ENCODE results near the gene PROM1. TPM values are rescaled to one million over a fixed set of nuclear protein-coding genes. Genes with fewer than 3 reads are reported as not detected.

Gene PROM1
- polyA plus RNA-seq, 2 donors, result 0.37 to 0.47 TPM

DNA sequence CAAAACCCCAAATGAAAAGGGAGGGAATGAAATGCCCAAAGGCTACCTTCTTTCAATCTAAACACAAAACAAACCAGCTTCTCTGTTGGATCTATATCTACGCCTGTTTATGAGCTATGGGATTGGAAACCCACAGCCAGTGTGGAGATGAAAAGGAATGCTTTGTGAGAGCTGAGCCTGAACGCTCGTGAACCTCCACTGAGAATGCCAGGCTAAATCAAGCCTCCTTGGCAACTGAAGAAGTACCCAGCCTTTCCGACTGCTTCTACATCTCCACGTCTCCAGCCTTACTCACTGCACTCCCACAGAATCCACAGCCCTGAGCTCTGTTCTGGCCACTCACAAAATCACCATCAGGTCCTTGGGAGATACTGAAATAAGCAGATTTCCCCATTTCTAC is 31.8 kb downstream of the PROM1 start:
- H3K27ac ChIP-seq (ENCODE audit: low read depth in 2 of 2, low read length in 1 of 2), result no peak overlapping the region
- H3K27me3 ChIP-seq (ENCODE audit: control insufficient read depth in 1 of 2, insufficient read depth in 2 of 2, low read length in 2 of 2), result no peaks in the 10 kb centered on the region
- no peaks in the 10 kb centered on the region for H3K9me3 ChIP-seq (ENCODE audit: control insufficient read depth in 2 of 2, insufficient read depth in 1 of 2, low read depth in 1 of 2, low read length in 1 of 2)
- WGBS, 2 donors, result 80 to 92% methylated on average over 5 of the region's 5 CpGs
- H3K4me1 ChIP-seq (ENCODE audit: control insufficient read depth in 2 of 2, insufficient read depth in 2 of 2, low read length in 1 of 2), result no peaks in the 10 kb centered on the region
- H3K36me3 ChIP-seq (ENCODE audit: control insufficient read depth in 2 of 2, insufficient read depth in 2 of 2, low read length in 1 of 2), result no peaks in the 10 kb centered on the region
- H3K4me3 ChIP-seq (ENCODE audit: low read depth in 1 of 2, low read length in 2 of 2), result no peak overlapping the region

- H3K4me3 ChIP-seq (ENCODE audit: low read depth in 1 of 2, low read length in 2 of 2), result no peak overlapping the region
- no peak overlapping the region for H3K27ac ChIP-seq (ENCODE audit: low read depth in 2 of 2, low read length in 1 of 2)
- 79 to 86% methylated on average over 2 of the region's 2 CpGs for WGBS, 2 donors
- no peaks in the 10 kb centered on the region for H3K27me3 ChIP-seq (ENCODE audit: control insufficient read depth in 1 of 2, insufficient read depth in 2 of 2, low read length in 2 of 2)
- no peaks in the 10 kb centered on the region for H3K4me1 ChIP-seq (ENCODE audit: control insufficient read depth in 2 of 2, insufficient read depth in 2 of 2, low read length in 1 of 2)
- H3K9me3 ChIP-seq (ENCODE audit: control insufficient read depth in 2 of 2, insufficient read depth in 1 of 2, low read depth in 1 of 2, low read length in 1 of 2), result no peaks in the 10 kb centered on the region
- H3K36me3 ChIP-seq (ENCODE audit: control insufficient read depth in 2 of 2, insufficient read depth in 2 of 2, low read length in 1 of 2), result no peaks in the 10 kb centered on the region
Measured at GRCh38 chr4:16051132-16051531, 32.7 kb downstream of the PROM1 start.

- H3K4me3 ChIP-seq (ENCODE audit: low read depth in 1 of 2, low read length in 2 of 2), result no peak overlapping the region
- no peaks in the 10 kb centered on the region for H3K27me3 ChIP-seq (ENCODE audit: control insufficient read depth in 1 of 2, insufficient read depth in 2 of 2, low read length in 2 of 2)
- no peak overlapping the region for H3K27ac ChIP-seq (ENCODE audit: low read depth in 2 of 2, low read length in 1 of 2)
- no peaks in the 10 kb centered on the region for H3K9me3 ChIP-seq (ENCODE audit: control insufficient read depth in 2 of 2, insufficient read depth in 1 of 2, low read depth in 1 of 2, low read length in 1 of 2)
- H3K4me1 ChIP-seq (ENCODE audit: control insufficient read depth in 2 of 2, insufficient read depth in 2 of 2, low read length in 1 of 2), result no peaks in the 10 kb centered on the region
- no peaks in the 10 kb centered on the region for H3K36me3 ChIP-seq (ENCODE audit: control insufficient read depth in 2 of 2, insufficient read depth in 2 of 2, low read length in 1 of 2)
- 49 to 53% methylated on average over 1 of the region's 1 CpG for WGBS, 2 donors
Measured at GRCh38 chr4:16050669-16051068, 33.2 kb downstream of the PROM1 start.

DNA sequence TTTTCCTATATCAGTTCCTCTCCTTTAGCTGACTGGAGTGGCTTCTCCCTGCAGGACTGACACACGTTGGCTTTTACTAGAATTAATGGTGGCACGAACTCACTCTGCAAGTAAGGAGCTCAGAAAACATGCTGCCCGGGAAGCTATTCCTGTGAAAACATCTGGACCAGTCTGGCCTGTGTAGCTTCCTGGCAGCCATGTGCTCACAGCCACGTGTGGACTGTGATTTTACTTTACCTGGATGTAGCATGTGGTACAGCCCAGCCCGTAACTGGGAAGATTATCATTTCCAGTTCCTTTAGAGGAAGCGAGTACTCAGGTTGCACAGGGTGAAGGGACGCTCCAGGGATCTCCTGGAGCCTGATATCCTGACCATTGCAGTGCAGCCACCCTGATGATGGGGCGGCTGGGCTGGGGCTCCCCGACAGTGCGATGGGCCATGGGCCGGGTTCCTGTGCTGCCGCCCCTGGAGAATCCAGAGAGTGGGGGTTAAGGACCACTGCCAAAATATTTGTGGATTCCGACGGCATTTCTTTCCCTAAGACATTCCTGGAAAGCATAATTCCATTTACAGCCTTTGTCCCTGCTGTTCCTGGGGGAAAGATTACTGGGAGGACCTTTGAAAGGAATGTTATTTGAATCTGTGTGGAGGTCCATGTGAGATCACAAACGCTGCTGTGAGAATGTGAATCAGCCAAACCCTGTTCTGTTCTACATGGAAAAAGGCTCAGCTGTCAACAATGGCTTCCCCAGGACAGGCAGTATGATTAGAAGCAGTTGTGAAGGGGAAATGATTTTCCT is 35.0 kb downstream of the PROM1 start:
- Histone ChIP-seq H3K4me3 (ENCODE audit: low read depth in 1 of 2, low read length in 2 of 2) (no peak overlapping the region), H3K27ac (ENCODE audit: low read depth in 2 of 2, low read length in 1 of 2) (no peak overlapping the region), H3K27me3 (ENCODE audit: control insufficient read depth in 1 of 2, insufficient read depth in 2 of 2, low read length in 2 of 2) (no peaks in the 10 kb centered on the region), H3K4me1 (ENCODE audit: control insufficient read depth in 2 of 2, insufficient read depth in 2 of 2, low read length in 1 of 2) (no peaks in the 10 kb centered on the region), H3K9me3 (ENCODE audit: control insufficient read depth in 2 of 2, insufficient read depth in 1 of 2, low read depth in 1 of 2, low read length in 1 of 2) (no peaks in the 10 kb centered on the region), H3K36me3 (ENCODE audit: control insufficient read depth in 2 of 2, insufficient read depth in 2 of 2, low read length in 1 of 2) (no peaks in the 10 kb centered on the region)
- 64 to 70% methylated on average over 15 of the region's 15 CpGs for WGBS, 2 donors

DNA sequence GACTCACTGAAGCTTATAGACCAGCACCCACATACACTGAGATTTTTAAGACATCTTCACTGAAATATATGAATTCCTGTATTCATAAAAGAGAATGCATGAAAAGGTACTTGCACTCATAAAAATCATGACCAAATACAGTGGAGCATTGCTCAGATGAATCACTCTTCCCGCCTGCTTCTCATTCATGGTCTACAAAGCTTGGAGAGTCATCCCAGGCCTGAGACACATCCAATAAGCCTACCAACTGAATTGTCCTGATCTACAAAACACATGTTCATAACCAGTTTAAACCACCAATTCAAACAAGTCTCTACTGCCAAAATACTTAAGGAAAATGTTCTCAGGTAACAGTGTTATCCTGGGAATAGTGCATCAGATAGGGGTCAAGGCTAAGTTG is 38.1 kb downstream of the PROM1 start:
- Histone ChIP-seq H3K27me3 (ENCODE audit: control insufficient read depth in 1 of 2, insufficient read depth in 2 of 2, low read length in 2 of 2) (no peaks in the 10 kb centered on the region), H3K36me3 (ENCODE audit: control insufficient read depth in 2 of 2, insufficient read depth in 2 of 2, low read length in 1 of 2) (no peaks in the 10 kb centered on the region), H3K4me1 (ENCODE audit: control insufficient read depth in 2 of 2, insufficient read depth in 2 of 2, low read length in 1 of 2) (no peaks in the 10 kb centered on the region), H3K9me3 (ENCODE audit: control insufficient read depth in 2 of 2, insufficient read depth in 1 of 2, low read depth in 1 of 2, low read length in 1 of 2) (no peaks in the 10 kb centered on the region), H3K4me3 (ENCODE audit: low read depth in 1 of 2, low read length in 2 of 2) (no peak overlapping the region), H3K27ac (ENCODE audit: low read depth in 2 of 2, low read length in 1 of 2) (no peak overlapping the region)
- WGBS, 2 donors, result 88 to 90% methylated on average over 1 of the region's 1 CpG

DNA sequence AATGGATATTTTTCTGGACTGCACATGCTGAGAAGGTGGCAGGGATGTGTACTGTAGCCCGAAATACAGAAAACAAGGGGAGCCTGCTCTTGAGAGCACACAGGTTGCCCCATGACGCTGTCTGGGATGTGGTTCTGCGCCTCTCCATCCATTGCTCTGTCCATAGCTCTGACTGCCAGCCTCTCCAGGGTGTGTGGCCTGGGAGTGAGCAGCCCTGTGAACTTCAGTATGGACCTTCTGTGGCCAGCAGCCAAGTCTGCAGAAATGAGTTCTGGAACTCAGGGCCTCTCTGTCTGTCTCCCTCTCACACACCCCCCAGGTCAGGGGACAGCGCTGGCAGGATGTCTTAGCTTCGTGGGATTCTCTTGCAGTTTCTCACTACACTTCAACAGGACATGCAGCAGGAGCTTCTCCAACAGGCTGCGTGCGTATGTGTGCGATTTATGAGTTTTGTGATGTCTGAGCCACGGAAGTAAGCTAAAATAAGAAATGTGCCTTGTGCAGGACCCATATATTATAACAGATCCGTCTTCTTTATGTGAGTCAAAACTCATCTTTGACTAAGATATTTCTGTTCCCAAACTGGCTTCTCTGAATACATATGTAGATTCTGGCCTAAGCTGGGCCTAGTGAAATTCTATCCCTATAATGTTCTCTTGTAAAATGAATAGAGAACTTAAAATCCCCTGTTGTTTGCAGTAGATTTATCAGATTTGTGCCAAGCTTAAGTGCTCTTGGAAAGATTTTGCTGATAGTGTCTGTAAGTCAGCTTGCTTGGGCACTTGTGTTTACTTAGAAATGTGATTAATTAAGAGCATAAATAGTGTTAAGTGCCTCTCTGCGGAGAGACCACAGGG is 40.0 kb downstream of the PROM1 start:
- no peaks in the 10 kb centered on the region for H3K9me3 ChIP-seq (ENCODE audit: control insufficient read depth in 2 of 2, insufficient read depth in 1 of 2, low read depth in 1 of 2, low read length in 1 of 2)
- H3K27me3 ChIP-seq (ENCODE audit: control insufficient read depth in 1 of 2, insufficient read depth in 2 of 2, low read length in 2 of 2), result no peaks in the 10 kb centered on the region
- no peaks in the 10 kb centered on the region for H3K36me3 ChIP-seq (ENCODE audit: control insufficient read depth in 2 of 2, insufficient read depth in 2 of 2, low read length in 1 of 2)
- 67 to 75% methylated on average over 11 of the region's 11 CpGs for WGBS, 2 donors
- no peak overlapping the region for H3K4me3 ChIP-seq (ENCODE audit: low read depth in 1 of 2, low read length in 2 of 2)
- H3K4me1 ChIP-seq (ENCODE audit: control insufficient read depth in 2 of 2, insufficient read depth in 2 of 2, low read length in 1 of 2), result no peaks in the 10 kb centered on the region
- no peak overlapping the region for H3K27ac ChIP-seq (ENCODE audit: low read depth in 2 of 2, low read length in 1 of 2)

DNA sequence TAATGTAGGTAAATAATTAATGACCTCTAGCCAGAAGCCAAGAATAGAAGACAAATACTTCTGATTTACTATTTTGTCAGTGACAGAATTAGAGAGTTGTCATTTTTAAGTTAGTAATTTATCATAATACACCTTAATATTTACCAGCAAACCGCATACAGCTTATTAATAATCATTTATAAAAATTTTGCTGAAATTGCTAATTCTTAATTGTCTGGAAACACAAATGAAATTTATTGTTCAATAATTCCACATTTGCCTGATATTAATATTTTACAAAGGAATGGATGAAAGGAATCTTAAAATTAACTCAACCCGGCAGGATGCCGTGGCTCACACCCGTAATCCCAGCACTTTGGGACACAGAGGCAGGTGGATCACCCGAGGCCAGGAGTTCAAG is 44.7 kb downstream of the PROM1 start:
- no peaks in the 10 kb centered on the region for H3K36me3 ChIP-seq (ENCODE audit: control insufficient read depth in 2 of 2, insufficient read depth in 2 of 2, low read length in 1 of 2)
- no peak overlapping the region for H3K4me3 ChIP-seq (ENCODE audit: low read depth in 1 of 2, low read length in 2 of 2)
- no peak overlapping the region for H3K27ac ChIP-seq (ENCODE audit: low read depth in 2 of 2, low read length in 1 of 2)
- H3K9me3 ChIP-seq (ENCODE audit: control insufficient read depth in 2 of 2, insufficient read depth in 1 of 2, low read depth in 1 of 2, low read length in 1 of 2), result no peaks in the 10 kb centered on the region
- WGBS, 2 donors, result 84 to 93% methylated on average over 5 of the region's 5 CpGs
- no peaks in the 10 kb centered on the region for H3K4me1 ChIP-seq (ENCODE audit: control insufficient read depth in 2 of 2, insufficient read depth in 2 of 2, low read length in 1 of 2)
- no peaks in the 10 kb centered on the region for H3K27me3 ChIP-seq (ENCODE audit: control insufficient read depth in 1 of 2, insufficient read depth in 2 of 2, low read length in 2 of 2)

- Histone ChIP-seq H3K4me1 (ENCODE audit: control insufficient read depth in 2 of 2, insufficient read depth in 2 of 2, low read length in 1 of 2) (no peaks in the 10 kb centered on the region), H3K36me3 (ENCODE audit: control insufficient read depth in 2 of 2, insufficient read depth in 2 of 2, low read length in 1 of 2) (no peaks in the 10 kb centered on the region), H3K27ac (ENCODE audit: low read depth in 2 of 2, low read length in 1 of 2) (no peak overlapping the region), H3K27me3 (ENCODE audit: control insufficient read depth in 1 of 2, insufficient read depth in 2 of 2, low read length in 2 of 2) (no peaks in the 10 kb centered on the region), H3K4me3 (ENCODE audit: low read depth in 1 of 2, low read length in 2 of 2) (no peak overlapping the region), H3K9me3 (ENCODE audit: control insufficient read depth in 2 of 2, insufficient read depth in 1 of 2, low read depth in 1 of 2, low read length in 1 of 2) (no peaks in the 10 kb centered on the region)
- WGBS, 2 donors, result 86 to 89% methylated on average over 4 of the region's 4 CpGs
Measured at GRCh38 chr4:16037901-16038300, 45.9 kb downstream of the PROM1 start.

- H3K27ac ChIP-seq (ENCODE audit: low read depth in 2 of 2, low read length in 1 of 2), result no peak overlapping the region
- H3K27me3 ChIP-seq (ENCODE audit: control insufficient read depth in 1 of 2, insufficient read depth in 2 of 2, low read length in 2 of 2), result no peaks in the 10 kb centered on the region
- no peaks in the 10 kb centered on the region for H3K4me1 ChIP-seq (ENCODE audit: control insufficient read depth in 2 of 2, insufficient read depth in 2 of 2, low read length in 1 of 2)
- WGBS, 2 donors, result 91 to 94% methylated on average over 6 of the region's 6 CpGs
- H3K4me3 ChIP-seq (ENCODE audit: low read depth in 1 of 2, low read length in 2 of 2), result no peak overlapping the region
- no peaks in the 10 kb centered on the region for H3K9me3 ChIP-seq (ENCODE audit: control insufficient read depth in 2 of 2, insufficient read depth in 1 of 2, low read depth in 1 of 2, low read length in 1 of 2)
- H3K36me3 ChIP-seq (ENCODE audit: control insufficient read depth in 2 of 2, insufficient read depth in 2 of 2, low read length in 1 of 2), result no peaks in the 10 kb centered on the region
Measured at GRCh38 chr4:16035843-16036242, 48.0 kb downstream of the PROM1 start.

Data from esophagus (tissue), 2 donors.